Brain microvascular endothelial cell (primary cell): ENCODE data around the gene ZNF883.

Source experiments
- DNase-seq: peaks from one replicate; pipeline ENCODE4 v3.0.0-alpha.2; 2020
- H3K27ac ChIP-seq: fragments of 250-450 bp; sonication (Bioruptor Pico); 2 replicates; pipeline ENCODE4 v1.5.1; 2020; ENCODE audit warnings: mild to moderate bottlenecking, moderate library complexity
- H3K27me3 ChIP-seq: fragments of 250-450 bp; sonication (Bioruptor Pico); replicated peaks from 2 replicates; pipeline ENCODE4 v1.5.1; 2020; ENCODE audit warnings: mild to moderate bottlenecking
- H3K36me3 ChIP-seq: fragments of 250-450 bp; sonication (Bioruptor Pico); replicated peaks from 2 replicates; pipeline ENCODE4 v1.5.1; 2020; ENCODE audit warnings: mild to moderate bottlenecking
- H3K4me3 ChIP-seq: 2 replicates; pipeline ENCODE4 v1.5.1; 2011; ENCODE audit warnings: low read depth, mild to moderate bottlenecking, control low read depth, low read length, moderate library complexity
- CTCF ChIP-seq: IDR thresholded peaks from 2 replicates; pipeline ENCODE4 v1.5.1; 2011; ENCODE audit warnings: low read depth, mild to moderate bottlenecking, moderate library complexity, low read length, control low read depth, inconsistent platforms; ENCODE audit errors: missing control alignments
- in situ Hi-C: cut with HindIII; loops from 2 replicates; pipeline ENCODE4 v1.10.0; 2017; ENCODE audit warnings: low sequenced_read_pairs, low pct_ligation_motif_present

Gene ZNF883

GRCh38 chr9:112971415-112971814, 40.6 kb downstream of the ZNF883 start:
- no peak for DNase-seq
- Histone ChIP-seq H3K27me3 (no peaks in the 10 kb centered on the region), H3K36me3 (no peaks in the 10 kb centered on the region), H3K27ac (no peak overlapping the region), H3K4me3 (no peak overlapping the region)
- in situ Hi-C loops, result no loop called here
- peak; percentile 52 for TF ChIP-seq CTCF

- H3K27ac ChIP-seq, result no peak overlapping the region
- in situ Hi-C loops, result no loop called here
- no peaks in the 10 kb centered on the region for H3K36me3 ChIP-seq
- H3K27me3 ChIP-seq, result no peaks in the 10 kb centered on the region
- H3K4me3 ChIP-seq, result no peak overlapping the region
- TF ChIP-seq CTCF, result peak; percentile 22
- no peak for DNase-seq
Measured at GRCh38 chr9:112970939-112971338, 41.1 kb downstream of the ZNF883 start.

- no peak for DNase-seq
- H3K4me3 ChIP-seq, result no peak overlapping the region
- no peak for TF ChIP-seq CTCF
- no peak overlapping the region for H3K27ac ChIP-seq
- in situ Hi-C loops, result no loop called here
- no peaks in the 10 kb centered on the region for H3K27me3 ChIP-seq
- H3K36me3 ChIP-seq, result no peaks in the 10 kb centered on the region
Measured at GRCh38 chr9:112969730-112970129, 42.3 kb downstream of the ZNF883 start.

GRCh38 chr9:112955550-112955949, 56.4 kb downstream of the ZNF883 start:
- Histone ChIP-seq H3K36me3 (no peaks in the 10 kb centered on the region), H3K27me3 (no peaks in the 10 kb centered on the region), H3K4me3 (no peak overlapping the region), H3K27ac (no peak overlapping the region)
- TF ChIP-seq CTCF, result no peak
- in situ Hi-C loops, result no loop called here
- DNase-seq, result no peak

- Histone ChIP-seq H3K4me3 (no peak overlapping the region), H3K27ac (no peak overlapping the region), H3K27me3 (no peaks in the 10 kb centered on the region), H3K36me3 (no peaks in the 10 kb centered on the region)
- no peak for DNase-seq
- TF ChIP-seq CTCF, result peak; percentile 25
- in situ Hi-C loops, result no loop called here
Measured at GRCh38 chr9:112945620-112946208, 66.3 kb downstream of the ZNF883 start.

- no peak overlapping the region for H3K27ac ChIP-seq
- H3K27me3 ChIP-seq, result no peaks in the 10 kb centered on the region
- no peaks in the 10 kb centered on the region for H3K36me3 ChIP-seq
- no peak for TF ChIP-seq CTCF
- no peak overlapping the region for H3K4me3 ChIP-seq
- in situ Hi-C loops, result no loop called here
- no peak for DNase-seq
Measured at GRCh38 chr9:112939418-112939817, 72.6 kb downstream of the ZNF883 start.
